Fibroblast of skin of left biceps (primary cell): Measurements from ENCODE around the gene HOTAIR.

Experiments
- DNase-seq, 2 experiments: peaks; one replicate each; pipeline ENCODE4 v3.0.0-alpha.2; 2013; ENCODE audit warnings: low read depth in 2 of 2

Gene HOTAIR

DNA sequence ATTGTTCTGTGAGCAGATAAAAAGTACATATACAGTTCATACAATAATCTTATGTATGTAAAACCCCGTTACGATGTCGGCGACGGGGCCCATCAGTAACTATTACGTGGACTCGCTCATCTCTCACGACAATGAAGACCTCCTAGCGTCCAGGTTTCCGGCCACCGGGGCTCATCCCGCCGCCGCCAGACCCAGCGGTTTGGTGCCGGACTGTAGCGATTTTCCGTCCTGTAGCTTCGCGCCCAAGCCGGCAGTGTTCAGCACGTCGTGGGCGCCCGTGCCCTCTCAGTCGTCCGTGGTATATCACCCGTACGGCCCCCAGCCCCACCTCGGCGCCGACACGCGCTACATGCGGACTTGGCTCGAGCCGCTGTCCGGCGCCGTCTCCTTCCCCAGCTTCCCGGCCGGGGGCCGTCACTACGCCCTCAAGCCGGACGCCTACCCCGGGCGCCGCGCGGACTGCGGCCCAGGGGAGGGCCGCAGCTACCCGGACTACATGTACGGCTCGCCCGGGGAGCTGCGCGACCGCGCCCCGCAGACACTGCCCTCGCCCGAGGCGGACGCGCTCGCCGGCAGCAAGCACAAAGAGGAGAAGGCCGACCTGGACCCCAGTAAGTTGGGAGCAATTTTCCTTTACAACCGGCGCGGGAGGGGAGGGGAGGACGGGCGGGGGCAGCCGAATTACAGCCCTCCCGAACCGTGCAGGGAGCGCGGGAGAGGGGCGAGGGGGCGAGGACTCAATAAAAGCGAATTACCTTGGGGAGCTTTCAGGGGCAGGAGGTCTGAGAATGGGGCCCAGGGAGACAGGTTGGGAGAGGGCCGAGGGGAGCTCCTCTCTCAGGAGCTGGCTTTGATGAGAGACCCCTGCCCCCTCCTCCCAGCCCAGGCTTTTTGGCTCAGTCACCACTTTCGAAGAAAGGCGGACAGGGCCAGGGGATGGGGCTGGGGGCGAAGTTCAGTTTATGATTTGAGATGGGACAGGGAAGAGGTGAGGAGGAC lies 25.7 kb upstream of the HOTAIR start, which contains the start of gene HOXC9:
Gene HOXC9, plus strand, starts transcription at position 46 of the 999 bp plus-strand sequence. Its CDS starts 28 bp downstream, at position 74.
- DNase-seq, result no peak

DNA sequence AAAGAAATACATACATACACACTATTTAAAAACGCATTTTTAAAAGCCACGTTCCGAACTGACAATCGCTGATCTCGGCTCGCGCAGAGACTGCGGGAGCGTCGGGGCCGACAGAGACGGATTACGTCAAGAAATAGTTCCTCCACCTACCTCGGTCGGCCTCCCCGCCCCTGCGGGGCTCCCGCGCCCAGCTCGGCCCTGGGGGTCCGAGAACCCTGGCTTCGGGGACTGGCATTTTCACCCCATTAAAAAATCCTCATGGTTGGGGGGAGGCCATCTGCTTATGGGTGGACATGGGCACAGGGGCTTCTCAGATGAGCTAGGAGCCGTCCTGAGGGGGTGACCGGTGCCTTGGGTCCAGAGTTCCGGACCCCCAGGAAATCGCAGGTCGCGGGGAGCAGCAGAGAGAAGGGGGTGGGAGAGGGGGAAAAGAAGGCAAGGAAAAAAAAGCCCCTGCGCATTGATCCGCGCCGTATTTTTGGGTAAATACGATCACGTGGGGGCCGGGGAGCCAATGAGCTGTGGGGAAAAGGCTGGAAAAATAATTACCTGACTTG lies 24.9 kb upstream of the HOTAIR start:
- peak; percentile 80 to 85 for DNase-seq

DNA sequence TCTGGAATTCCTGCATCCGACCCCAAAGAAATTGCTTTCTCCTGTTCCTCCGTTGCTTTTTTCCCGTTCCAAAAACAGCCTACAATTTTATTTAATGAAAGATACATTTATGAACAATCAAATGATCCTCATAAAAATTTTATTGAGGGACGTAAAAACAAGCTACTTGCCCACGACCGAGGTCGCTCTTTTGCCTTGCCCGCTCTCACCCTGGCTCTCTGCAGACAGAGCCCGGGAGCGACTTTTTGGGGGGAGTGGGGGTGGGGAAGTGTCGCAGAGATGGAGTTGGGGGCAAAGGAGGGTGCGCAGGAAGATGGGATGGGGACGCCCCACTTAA lies 24.1 kb upstream of the HOTAIR start:
- no peak for DNase-seq

DNA sequence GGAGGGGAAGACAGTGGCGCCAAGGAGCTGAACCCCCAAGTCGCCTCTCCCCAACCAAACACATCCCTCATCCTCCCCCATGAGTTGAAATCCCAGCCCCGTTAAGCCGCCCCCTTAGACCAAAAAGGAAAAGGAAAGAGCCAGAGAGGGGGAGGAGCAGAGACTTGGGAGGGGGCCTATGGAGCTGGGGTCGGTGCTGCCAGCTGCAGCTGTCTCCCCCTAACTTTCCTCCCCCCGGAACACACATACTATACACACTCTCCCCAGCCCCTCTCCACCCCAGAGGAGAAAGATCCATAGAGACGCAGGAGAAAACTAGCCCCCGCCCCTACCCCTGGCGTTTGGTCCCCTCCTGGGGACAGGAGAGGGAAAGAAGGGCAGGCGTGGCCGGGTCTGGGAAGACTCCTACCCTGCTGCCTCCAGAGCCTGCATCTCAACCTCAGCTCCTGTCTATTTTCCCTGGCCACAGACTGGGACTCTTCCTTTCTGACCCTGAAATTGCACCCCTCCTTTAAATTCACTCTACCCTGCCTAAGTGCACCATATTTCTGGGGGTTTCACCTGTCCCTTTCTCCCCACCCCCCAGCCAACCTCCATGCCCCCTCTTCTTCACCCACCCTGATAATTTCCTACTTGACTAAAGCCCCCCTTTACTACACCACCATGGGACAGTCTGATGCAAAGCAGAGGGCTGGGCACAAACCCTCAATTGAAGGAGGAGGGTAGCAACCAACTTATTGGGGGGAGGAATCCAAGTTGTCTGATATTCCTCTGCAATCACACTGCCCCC lies 23.6 kb upstream of the HOTAIR start:
- no peak for DNase-seq

DNA sequence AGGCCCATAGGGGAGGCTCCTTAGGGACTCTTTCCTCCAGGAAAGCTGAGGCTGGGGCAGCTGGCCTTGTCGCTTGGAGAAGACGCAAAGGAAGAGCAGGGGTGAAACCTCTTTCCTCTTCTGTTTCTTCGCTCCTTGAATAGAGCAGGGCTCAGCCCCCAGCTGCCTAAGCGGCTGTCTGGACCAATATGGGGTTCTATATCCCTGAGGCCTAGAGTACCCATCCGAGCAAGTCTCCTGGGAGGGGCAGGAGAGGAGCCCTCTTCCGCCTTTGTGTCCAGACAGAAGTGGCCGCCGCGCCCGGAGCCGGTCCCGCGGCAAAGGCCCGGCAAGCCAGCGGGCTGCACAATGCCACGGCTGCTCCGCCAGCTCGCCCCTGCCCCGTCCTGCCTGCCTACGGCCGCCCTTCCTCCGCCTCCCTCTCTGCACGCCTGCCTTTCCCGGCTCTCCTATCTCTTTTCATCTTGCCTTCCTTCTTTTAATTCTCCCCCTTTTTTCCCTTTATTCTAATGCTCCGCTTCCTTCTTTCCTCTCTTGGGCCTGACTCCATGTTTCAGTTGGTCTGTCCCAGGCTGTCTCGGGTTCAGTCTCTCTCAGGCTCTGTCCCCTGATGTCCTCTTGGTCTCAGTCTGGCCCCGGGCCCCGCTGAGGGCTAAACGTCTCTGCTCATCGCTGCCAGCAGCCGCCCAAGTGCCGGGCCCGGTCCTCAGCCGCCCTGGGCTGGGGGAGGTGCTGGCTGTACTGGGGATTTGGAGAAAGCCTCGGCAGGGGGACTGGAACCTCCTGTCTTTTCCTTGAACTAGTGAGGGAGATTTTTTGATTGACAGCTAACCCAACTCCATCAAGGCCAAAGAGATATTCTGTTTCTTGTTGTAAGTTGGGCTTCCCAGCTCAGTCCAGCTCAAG lies 22.7 kb upstream of the HOTAIR start:
- DNase-seq, result no peak

DNA sequence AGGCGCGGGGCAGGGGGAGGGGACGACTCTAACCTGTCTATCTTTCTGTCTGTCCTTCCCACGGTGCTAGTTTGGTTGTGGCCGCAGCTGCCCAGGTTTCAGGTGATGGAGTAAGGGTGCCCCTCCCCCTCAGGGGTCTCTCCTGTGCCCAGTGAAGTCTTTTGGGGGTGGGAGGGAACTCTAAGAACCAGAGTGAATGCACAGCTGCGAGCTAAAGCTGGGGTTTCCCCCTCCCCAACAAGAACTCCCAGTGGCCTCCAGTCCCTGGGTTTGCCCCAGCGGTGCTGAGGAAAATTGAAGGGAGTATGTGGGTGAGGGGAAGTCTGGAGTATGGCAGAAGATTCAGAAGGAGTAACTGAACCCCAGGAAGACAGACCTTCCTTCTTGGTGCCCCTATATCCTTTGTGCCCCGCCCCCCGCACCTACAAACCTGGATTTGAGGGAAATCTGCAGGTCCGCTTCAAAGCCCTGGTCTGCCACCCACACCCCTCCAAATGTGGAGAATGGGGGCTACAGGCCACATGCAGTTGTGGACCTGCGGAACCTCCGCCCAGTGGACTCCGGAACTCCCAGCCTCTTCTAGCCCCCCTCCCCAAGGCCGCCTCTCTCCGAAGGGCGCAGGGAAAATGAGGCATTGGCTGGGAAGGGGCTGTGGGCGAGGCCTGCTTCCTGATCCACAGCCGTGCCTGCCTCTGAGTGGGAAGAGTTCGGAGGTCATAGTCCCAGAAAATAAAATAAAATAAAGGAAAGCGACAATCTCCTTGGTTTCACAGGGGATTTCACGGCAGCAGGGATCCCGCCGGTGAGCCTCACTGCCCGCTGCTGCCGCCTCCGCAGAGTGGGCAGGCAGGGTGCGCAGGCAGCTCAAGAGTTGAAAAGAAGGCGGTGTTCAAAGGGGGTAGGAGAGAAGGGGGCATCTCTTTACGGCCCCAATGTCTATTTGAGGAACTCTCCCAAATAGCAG lies 21.8 kb upstream of the HOTAIR start:
- no peak for DNase-seq

DNA sequence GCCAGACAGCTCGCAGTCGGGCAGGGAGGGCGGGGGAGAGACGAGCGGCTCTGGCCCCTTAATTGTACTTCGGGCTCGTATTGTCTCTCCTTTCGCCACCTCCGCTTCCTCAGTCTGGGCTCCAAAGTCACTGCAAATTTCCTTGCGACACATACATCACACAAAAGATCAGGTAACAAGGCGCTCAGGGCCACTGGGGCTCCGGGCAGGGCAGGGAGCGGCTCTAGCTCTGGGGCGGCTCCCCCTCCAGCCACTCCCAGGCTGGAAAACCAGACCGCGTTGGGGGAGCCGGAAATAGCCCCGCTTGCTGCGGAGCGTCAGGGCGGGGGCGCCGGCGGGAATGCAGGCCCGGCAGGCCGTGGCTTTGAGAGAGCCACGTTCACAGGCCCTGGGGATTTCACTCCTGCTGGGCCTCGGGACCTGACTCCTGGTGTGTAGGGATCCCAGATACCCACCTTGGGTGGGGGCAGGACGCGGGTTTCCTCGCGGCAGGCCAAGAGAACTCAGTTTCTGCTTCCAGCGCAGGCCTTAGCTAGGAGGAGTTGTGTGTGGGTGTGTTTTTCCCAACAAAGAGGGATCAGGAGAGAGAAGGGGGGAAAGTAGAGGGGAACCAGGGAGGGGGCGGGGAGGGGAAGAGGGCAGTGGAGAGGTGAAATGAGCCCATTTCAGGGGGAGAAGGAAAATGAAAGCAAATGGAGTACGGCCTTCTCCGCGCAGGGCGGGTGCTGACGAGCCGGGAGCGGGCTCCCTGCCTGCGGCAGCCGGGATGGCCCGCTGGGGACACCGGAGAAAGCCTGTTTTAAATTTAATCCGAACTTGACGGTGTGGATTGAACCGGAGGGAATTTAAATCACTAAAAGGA lies 20.9 kb upstream of the HOTAIR start:
- no peak for DNase-seq

DNA sequence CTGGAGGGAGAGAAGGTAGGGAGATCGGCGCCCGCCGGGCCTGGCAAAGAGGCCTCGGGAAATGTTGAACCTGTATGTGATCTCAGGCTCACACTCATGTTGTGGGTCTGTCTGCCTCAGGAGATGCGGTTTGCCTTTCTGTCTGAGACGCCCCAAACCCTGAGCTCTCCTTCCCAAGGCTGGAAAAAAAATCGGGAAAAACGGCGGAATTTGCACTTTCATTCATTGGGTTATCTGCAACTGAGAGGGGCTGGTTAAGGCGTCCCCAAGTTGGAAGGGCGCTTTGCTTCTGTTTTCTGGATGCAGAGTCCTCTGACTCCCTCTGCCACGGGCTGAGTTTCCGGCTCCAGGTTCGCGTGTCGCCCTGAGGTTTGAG lies 20.2 kb upstream of the HOTAIR start:
- no peak for DNase-seq

DNA sequence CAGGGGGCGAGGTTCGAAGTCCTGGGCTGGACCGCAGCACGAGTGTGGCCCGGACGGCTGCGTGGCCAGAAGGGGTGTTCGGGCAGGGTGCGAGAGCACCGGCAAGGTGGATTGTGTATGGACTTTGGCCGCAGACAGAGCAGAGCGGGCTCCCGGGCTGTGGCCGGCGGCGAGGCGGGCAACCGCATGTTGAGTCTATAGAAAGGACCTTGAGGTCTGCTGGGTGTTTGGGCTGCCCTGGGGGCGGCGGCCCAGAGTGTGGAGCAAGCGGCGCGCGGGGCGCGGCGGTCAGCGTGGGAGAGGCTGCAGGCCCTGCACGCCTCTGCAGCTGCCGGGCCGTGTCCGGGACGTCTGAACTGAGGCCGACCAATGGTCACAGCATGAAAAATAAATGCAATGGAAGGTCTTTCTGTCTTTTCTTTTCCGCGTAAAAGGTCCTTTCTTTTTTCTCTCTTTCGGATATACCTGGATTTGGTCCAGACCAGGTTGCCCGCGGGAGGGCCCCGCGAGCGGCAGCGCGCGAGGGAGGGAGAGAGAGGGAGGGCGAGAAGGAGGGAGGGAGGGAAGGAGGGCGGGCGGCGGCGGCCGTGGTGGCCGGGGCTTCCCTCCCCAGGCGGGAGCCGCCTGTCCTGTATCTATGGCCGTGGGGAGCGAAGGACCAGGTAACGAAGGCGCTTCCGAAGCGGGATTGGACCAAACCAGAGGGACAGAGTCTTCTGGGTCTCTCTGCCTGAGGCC lies 19.7 kb upstream of the HOTAIR start:
- DNase-seq, result no peak

DNA sequence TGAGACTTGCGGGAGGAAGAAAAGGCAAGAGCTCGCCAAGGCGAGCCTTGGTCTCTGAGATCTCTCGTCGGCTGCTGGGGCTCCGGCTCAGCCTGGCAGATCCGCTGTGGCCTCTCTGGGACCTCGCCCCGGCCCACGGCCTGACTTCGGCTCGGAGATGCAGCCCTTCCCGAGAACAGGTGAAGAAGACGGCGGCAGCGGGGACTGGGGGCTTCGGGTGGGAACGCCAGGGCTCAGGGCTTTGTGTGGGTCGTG lies 19.2 kb upstream of the HOTAIR start:
- no peak for DNase-seq

DNA sequence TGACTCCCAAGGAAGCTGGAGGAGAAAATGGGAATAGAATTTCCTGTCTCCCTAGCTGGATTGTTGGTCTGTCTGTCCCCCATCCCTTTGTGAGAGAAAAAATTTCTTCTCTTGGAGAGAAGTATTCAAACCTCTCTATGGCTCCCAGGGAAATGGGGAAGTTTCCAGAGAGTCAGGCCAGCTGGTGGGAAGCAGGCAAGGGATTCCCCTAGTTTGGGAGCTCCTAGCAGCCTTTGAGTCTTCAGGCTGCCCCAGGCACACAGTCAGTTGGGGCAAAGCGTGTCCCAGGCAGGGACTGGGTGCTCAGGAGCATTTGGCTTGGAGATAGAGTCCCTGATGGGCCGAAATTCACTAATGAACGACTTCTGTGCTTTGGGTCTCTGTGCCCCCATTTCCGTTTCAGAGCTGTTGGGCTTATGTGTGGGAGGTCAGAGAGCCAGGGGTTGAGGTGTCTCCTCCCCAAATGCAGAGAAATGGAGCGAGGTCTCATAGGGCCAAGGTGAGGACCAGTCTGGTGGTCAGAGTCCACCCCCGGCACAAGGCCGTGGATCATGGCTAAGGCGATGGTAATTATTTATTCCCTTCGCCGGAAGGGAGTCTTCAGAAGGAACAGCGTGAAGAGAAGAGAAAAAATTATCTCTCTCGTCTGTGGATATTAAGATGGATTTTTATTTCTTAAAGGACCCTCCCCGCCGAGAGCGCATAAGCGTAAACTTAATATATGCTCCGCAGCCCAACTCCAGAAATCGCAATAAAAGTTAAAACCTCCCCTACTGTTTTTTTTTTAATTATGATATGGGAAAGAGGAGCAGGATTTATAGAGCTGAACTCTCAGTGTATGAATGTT lies 18.6 kb upstream of the HOTAIR start:
- DNase-seq, result no peak

DNA sequence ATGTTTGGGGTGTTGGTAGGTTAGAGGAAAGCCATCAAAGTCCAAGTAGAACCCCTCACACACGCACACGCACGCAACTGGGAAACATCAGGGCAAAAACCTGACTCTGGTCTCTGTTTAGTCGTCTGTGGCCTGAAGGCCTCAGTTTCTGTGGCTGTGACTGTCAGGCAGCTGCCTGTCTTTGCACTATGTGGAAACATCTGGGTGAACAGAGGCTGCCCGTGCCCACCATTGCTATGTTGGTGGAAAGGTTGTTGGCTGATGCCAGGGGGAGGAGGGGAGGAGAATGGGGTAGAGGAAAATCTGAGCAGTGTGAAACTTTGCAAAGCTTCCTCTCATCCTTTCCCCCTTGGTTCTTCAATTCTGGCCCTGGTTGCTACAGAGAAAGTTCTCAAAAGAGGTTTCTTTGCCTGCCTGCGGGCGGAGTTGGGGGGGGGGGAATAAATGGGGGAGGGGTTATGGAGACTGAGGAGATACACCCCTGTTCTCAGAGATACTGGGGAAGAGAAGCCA lies 17.7 kb upstream of the HOTAIR start:
- DNase-seq, result no peak

DNA sequence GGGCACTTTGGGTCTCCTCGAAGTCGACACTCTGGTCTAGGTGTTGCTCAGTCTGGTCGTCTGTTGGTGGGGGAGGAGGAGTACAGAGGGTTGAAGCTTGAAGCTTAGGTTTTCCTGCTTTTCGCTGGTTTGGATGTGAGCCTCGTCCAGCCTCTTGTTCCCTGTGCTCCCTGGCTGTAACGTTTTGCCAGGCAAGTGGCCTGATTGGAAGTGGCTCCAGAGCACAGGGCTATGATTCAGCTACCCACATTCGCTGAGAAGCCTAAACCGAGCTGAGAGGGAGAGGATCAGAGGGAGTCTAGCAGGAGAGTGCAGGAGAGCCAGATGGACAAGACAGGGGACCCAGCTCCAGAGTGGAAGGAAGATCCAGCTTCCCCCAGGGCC lies 16.3 kb upstream of the HOTAIR start:
- no peak for DNase-seq

DNA sequence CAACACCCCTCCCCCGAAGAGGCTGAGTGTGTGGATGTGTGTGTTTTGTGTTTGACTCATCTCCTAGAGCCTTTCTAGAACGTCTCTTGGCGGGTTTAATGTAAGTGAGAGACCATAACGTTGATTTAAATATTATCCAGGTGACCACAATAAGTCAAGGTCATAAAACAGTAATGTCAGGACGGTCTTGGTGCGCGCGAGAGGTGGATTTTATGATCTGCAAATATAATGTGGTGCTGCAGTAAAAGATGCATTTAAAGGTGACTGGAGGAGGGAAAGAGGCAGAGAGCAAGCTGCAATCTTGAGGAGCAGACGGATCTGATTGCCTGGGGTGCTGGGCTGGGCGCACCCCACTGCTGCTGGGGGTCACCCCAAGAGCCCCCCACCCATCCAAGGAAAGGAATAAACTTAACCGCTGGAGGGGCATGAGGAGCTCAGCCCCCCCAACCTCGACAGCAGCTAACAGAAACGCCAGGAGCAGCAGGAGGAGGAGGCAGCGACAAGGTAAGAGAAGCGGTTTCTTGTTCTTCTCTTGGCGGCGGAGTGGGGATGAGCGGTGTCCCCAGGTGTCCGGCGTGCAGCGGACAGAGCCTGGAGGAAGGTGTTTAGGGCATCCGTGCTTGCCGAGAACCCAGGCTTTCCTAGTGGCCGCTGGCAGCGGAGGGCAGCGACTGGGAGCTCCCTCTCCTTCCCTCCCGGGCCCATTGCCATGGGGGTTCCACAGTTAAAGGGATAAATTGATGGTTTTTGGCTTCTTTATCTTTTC lies 15.7 kb upstream of the HOTAIR start:
- no peak for DNase-seq

DNA sequence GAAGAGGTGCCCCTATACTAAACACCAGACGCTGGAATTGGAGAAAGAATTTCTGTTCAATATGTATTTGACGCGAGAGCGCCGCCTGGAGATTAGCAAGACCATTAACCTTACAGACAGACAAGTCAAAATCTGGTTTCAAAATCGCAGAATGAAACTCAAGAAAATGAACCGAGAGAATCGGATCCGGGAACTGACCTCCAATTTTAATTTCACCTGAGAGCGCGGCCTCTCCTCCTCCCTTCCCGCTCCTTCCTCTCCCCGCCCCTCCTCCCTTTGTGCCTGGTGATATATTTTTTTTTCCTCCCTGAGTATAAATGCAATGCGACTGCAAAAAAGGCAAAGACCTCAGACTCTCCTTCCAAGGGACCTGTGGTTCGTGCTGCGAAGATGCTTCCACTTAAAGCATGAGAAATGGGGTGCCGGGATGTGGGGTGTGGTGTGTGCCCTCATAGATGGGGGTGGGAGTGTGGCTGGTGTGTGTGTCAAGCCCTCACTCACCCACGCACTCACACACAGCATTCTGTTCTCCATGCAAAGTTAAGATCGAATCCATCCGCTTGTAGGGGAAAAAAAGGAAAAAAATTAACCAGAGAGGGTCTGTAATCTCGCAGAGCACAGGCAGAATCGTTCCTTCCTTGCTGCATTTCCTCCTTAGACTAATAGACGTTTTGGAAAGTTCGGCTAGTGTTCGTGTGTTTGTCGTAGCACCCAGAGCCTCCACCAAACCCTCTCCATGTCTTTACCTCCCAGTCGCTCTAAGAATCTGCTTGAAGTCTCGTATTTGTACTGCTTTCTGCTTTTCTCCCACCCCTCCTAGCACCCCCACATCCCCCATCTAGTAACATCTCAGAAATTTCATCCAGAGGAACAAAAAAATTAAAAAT lies 14.7 kb upstream of the HOTAIR start:
- DNase-seq, result no peak
